ENCODE measurements around the gene POLN.

The POLN gene

DNA sequence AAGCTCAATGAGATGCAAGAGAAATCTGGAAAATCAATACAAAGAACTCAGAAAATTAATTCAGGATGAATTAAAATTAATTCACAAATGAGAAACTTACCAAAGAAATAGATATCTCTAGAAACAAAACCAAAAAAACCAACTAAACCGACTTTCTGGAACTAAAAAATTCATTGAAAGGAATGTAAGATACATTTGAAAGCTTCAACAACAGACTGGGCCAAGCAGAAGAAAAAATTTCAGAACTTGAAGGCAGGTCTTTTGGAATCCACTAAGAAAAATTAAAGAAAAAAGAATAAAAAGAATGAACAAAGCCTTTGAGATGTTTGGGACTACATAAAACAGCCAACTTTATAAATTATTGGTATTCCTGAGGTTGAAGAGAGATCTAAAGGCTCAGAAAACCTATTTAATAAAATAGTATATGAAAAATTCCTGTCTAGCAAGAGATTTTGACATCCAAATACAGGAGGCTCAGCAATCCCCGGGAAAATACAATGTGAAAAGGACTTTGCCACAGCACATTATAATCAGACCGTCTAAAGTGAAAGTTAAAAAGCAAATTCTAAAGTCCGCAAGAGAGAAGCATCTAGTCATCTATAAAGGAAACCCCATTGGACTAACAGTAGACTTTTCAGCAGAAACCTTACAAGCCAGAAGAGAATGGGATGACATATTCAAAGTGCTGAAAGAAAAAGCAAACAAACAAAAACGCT is 138.6 kb downstream of the POLN start:
- no peak for DNase-seq

DNA sequence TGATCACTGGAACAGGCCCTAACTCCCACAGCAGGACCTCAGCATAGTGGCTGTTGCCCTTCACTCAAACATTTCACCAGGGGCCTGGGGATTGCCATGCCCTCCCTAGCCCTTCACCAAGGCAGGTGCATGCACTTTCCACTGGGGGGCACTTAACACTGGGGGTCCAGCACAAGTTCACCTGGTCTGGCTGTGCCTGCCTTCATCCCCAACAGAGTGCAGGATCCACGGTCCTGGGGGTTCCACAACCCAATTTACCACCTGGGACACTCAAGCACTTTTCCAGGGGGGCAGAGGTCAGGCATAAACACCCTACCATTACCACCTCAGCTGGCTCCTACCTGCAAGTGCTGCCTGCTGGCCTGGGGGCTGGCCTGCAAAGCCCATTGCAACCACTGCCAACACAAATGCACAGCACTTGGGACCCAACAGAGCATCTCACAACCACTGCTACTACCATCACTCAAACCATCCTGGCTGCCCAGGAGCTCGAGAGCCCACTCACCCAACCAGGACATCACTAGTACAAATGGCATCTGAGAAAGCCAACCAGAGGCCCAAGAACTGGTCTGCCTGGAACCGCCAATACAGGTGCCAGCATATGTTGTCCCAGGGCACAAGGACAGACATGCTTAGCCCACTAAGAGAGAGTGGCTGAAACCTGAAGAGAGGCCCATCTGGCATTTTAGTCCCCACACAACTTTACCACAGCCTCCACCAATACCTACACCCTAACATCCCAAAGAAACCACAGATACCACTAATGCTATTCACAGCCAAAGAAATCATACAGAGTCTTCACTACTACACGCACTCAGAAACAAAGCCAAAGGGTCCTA is 139.7 kb downstream of the POLN start:
- DNase-seq, result no peak

DNA sequence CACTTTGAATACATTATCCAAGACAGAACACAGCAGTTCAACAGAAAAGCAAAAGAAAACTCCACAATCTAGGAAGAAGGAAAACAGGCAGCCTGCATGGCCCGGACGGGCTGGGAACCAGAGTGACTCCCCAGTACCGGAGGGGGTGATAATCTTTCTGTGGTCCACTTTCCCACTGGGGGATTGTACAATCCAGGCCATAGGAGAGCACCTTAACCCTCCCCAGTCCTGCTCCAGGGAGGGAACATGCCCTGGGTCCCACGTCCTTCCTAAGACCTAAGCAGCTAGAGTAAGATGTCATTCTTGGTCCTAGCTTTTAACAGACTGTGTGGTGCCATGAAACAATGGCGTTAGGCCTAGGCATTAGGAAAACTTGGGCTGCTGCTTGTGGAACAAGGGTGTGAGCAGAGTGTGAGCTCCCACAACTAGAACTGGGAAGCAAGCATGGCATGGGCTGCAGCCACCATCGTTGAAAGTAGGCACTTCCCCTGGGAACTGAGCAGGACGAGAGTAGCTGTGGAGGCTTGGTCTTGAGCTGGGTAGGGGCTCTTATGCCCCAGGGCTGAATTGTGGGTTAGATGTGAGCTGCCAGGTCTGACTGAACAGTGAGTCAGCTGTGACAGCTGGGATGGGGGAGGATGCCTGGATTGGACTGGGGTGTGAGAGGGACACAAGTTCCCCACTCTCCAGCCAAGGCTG is 140.4 kb downstream of the POLN start:
- no peak for DNase-seq

DNA sequence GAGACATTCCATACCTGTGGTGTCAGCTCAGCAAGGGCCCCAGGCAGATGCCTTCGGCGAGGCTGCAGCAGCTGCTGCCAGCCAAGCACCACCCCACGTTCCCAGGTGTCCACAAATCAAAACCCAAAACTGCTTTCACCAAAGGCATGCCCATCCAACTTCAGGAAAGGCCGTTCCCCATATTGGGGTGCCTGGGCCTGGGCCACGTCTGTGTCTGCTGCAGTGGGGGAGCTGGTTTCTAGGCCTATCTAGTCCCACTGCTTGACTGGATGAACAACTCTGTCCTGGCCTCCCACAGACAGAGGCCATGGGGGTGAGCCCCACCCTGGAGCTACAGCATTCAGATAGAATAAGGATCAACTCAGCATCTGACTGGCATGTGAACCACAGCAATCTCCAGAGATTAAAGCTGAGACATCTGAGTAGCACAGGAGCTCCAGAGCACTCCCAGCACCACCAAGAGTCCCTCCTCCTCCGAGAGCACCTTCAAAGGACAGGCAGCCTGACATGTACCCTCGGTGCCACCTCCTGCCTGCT is 145.8 kb downstream of the POLN start:
- no peak for DNase-seq

DNA sequence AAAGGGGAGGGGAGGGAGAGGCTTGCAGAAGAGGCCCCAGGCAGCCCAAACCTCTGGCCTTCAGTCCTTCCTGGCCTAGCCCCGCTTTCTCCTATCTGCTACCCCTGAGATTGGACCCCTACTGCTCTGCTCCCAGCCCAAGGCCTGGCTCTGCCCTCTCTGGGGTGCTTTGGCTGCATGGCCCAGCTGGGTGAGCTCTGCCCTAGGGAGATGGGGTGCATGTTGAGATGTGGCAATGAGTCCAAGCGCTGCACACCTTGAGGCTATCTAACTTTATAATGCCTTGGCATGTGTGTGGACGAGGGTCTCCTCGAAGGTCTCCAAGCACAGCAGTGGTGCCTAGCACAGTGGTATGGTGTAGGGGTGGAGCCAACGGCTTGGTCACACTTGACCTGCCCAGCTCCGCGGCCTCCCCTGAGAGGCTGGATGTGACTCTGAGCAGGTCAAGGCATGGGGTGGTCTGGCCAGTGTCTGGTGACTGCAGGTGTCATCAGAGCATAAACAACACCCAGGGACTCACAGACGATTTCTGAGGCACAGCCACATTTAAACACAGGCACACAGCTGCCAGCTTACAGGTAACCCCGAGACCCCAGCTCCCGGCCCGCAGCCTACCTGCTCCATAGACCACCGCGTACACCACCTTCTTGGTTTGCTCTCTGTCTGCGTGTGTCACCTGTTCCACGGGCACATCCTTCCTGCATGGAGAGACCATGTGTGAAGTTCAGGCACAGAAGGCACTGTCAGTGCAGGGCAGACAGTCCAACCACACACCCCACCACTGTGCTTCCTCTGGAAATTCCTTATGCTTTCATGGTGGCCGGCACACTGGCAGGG is 146.5 kb downstream of the POLN start:
- DNase-seq, result no peak

DNA sequence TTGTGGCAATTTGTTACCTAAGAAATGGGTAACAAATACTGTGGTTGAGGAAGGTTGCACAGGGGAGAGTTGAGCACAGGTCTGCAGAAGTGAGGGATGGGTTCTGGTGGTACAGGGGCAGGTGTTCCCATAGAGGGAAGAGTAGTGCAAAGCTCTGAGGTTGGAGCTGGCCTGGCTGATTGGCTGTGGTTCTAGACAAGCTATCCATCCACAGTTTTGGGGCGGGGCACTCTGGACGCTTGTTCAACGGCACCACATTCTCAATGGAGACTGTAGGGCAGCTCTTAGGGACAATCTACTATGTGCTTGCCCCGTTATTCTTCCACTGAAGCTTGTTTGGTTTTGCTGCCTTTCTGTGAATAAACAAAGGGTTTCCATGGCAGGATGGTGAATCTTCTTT is 147.4 kb downstream of the POLN start:
- DNase-seq, result no peak

DNA sequence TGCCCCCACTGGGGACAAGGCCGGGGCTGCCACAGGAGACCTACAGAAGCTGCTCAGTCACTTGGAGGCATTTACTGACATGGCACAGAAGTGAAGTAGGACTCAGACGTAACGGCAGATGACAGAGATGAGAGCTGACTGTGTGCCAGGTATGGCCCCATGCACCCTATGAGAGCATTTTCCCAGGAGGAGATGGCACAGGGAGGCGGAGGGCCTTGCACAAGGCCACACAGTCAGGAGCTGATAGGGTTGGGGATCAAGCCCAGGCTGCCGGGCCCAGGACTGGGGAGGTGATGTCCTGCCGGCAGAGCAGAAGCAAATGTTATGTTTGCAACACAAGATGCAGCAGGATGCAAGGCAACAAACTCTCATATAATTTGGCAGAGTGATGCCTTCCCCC is 148.7 kb downstream of the POLN start:
- no peak for DNase-seq

DNA sequence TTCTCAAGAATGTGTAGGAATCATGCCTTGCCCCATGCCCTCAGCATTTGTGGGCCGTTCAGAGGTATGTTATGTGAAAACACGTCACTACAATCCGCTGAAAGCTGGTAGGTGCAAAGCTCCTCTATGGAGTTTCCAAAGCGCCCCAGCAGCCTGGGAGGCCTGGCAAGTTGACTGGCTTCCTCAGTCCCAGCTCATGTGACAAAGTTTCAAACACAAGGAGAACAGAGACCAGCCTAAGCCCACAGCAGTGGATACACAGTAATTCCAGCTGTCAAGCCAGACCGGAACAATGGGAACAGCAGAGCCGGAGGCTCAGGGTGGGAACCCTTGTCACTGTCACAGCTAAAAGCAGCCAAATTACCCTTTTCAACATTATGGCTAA is 149.3 kb downstream of the POLN start:
- DNase-seq, result no peak

DNA sequence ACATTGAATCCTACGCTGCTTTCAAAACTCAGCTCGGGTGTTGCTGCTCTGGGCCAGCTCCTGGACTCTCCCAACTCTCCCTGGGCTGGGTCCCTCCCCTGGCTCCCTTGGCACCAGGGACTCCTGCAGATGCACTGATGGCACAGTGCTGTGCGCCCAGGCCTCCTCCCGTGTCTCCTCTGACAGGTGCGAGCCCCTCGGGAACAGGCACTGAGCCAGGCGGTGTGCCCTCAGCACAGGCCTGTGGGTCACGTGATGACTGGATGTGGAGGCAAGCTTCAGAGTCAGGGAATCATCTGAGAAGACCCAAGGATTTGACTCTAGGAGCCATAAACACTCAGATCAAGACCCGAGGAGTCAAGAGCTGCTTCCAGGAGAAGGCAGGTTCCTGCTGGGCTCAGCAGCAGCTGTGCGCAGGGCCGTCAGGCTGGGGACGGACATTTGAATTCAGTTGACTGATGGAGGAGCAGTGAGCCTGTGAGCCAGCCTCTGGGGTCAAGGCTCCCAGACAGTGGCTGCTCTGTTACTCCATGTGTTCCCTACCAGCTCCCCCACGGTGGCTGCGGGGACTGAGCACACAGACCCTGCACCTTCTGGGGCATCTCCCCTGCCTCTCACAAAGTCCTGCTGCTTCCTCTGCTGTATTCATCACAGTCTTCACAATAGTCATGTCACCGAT is 149.8 kb downstream of the POLN start:
- no peak for DNase-seq

DNA sequence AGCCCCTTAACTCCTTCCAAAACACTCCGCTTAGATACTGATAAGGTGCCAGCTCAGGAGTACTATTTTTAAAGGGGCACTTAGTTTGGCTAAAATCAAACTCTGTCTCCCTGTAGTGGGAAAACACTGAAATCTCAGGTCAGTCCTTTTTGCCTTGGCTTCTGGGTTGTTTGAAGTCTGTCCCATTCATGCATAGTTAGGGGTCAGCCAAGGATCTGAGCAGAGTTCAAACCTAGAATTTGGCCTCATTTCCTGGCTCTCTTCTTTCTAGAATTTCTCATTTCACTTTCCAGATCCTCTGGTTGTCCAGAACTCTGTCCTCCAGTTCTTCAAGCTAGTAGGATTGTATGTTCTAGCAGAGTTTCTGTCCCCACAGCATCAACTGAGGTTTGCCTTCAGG is 151.3 kb downstream of the POLN start:
- no peak for DNase-seq

DNA sequence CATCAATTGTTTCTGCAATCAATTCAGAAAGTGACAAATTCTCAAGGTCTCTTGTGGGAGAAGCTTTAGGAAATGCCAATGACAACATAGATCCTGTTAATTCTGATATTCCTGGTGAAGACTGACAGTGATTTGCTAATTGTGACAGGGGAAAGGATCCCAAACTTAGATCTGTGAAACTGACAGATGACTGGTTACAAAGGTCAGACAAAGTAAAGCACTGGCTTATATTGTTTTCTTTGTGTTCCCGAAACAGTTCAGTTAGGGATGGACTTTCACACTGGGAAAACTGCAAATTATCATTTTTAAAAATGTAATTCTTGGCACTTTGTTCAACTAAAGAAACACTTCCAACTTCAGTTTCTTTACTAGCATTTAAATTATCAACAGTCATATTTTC is 152.7 kb downstream of the POLN start:
- DNase-seq, result no peak

DNA sequence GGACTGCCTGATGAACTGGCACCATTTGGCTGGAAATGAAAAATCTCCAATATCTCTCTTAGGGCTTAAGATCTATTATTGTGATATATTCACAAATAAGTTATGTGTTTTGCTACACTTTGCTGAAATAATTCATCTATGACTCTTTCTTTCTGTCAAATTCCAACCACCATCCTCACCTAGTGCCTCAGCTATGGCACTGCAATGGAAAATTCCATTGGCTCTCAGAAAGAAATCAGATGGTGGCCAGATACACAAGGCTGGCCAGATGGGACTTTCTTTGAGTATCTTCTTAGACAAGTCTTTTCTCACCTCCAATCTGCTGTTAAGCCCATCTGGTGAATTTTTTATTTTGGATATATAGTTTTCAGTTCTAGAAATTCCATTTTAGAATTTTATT is 154.8 kb downstream of the POLN start:
- no peak for DNase-seq

DNA sequence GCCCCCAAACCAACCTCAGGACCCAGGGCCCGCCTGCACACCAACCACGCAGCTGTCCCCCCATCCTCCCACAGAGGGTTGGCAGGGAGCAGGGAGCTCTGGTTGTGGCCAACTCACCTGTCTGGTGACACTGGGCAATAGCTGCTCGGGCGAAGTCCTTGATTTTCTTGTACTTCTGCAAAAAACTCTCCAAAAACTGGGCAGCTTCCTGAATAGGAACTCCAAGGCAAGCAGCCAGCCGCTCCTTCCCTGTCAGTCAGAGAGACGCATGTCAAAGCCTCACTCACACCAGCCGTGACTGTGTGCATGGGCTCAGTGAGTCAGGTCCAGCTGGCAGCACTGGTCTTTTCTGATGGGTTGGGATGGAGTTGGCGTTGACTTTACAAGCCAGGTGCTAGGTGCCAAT is 156.4 kb downstream of the POLN start:
- DNase-seq, result no peak

DNA sequence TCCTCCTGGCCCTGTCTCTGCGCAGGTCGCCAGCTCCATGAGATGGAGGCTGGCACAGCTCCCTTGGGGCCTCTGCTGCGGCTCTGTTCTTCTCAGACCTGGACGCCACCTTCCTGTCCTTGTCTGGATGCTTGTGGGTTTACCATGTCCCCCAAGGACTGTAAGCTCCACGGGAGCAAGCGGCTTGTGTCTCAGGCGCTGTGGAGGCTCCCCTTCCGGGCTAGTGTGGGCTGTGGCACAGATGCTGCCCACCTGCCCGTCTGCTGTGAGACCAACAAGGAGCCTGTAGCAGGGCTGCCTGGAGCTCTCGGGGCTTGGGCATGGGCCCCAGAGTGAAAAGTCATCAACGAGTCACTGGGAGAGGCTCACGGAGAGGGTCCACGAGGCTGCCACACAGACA is 157.6 kb downstream of the POLN start:
- DNase-seq, result no peak

DNA sequence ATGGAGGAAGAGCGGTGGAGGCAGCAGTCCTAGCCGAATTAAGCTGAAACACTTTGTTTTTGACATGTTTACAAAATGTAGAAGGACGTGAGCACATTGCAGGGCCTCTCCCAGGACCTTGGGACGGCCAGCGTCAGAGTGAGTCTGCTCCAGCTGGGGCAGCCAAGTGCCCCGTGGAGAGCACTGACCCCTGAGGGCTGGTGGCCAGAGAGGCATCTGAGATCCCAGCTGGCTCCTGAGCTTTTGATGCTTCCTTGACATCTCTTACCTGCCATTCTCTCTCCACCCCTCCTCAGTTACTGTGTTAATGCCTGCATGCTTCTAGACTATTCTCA is 158.1 kb downstream of the POLN start:
- DNase-seq, result no peak

DNA sequence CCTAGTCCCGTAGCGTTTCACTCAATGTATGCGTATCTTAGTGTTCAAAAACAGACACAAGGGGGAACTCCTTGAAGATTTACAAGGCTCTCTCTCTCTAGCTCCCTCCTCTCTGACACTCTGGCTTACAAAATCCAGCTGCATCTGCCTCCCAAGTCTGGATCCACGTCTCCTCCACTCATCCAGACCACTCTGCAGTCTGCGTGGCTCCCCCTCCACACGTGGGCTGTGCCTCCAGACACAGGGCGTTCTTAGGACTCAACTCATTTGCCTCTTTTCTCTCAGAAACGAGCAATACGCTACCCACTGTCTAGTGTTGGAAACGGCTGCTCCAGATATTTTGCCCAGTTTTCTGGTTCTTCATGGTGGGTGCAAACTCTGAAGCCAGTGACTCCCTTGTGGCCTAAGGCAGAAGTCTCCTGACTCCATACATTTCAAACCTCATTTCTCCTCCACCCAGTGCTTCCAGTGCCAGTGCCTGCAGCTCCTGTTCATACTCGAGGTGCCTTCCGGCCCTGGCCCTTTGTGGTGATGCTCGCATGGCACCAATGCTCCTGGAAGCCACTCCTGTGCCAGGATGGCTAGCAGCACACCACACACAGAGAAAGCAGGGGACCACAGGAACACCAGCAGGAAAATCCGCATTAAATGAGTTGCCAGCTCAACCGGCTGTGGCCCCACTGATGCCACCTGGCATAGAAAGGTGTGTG is 158.7 kb downstream of the POLN start:
- no peak for DNase-seq

DNA sequence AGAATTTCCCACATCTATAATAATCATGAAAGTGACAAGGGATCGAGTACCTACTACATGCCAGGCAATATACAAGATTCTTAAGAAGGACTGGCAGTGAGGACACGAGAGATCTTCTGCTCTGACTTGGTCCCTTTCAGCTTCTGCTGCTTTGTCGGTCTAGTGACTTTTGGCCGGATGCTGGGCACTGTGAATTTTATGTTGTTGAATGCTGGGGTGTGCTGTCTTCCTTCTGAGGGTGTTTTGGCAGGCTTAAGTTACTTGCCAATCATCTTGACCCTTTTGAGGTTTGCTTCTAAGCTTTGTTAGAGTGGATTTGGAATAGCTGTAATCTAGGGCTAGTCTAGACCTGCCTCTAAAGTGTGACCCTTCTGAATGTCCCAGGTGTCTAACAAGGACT is 159.3 kb downstream of the POLN start:
- no peak for DNase-seq

DNA sequence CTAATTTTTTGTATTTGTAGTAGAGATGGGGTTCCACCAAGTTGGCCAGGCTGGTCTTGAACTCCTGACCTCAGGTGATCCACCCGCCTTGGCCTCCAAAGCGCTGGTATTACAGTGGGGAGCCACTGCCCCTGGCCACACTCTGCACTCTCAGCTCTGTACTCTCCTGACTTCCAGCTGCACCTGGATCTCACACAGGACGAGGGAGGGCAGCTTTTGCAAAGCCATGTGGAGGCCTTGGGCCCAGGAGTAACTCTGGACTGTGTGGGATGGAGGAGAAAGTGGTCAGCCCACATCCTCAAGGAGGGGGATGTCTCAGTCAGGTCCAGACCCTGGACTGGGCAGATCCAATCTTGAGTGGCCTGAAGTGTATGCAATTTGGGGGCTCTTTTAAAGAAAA is 159.8 kb downstream of the POLN start:
- no peak for DNase-seq

DNA sequence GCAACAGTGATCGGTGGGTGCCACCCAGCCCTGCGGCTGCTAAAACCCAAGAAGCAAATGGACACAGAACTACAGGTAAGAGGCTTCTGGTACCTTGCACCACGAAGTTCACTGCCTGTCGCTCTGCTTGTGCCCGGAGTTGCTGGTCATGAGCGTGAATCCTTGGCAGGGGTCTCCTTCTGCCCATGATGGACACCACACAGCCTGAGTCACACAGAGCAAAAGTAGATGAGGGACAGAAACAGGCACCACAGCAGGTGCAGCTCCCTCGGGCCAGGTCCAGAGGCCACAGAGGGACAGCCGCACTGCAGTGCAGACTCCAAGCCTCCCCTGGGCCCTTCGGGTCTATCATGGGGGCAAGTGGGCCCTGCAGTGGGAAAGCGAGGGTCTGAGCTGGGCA is 160.4 kb downstream of the POLN start:
- DNase-seq, result no peak

DNA sequence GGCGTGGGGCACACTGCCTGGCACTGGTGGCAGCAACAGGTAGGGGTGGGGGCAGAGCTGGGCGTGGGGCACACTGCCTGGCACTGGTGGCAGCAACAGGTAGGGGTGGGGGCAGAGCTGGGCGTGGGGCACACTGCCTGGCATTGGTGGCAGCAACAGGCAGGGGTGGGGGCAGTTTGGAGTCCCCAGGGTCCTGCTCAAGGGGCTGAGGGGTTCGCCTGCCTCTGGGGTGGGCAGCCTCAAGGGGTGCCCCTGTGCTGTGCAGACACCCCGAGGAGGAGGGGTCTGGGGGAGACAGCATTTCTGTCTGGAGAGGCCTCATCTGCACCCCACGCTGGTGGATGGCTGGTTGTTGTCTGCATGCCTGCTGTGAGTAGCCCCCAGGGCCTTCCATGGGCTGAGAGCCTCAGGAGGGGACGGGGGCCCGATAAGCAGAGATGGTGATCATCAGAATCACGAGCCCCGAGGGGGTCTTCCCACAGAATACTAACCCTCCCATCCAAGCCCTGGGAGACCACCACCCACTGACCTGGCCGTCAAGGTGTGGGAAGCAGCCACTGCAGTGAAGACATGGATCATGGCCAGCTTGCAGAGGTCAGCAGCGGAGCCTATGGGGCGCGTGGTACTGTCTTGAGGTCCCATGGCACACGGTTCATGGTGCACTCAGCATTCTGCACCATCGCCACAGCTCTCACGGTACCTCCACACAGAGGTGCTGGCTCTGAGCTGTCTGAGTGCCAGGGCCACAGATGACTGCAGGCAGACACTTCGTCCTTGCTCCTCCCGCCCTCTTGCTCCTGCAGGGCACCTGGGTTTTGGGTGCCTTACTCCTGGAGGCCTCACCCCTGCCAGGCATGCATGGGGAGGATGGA is 161.3 kb downstream of the POLN start:
- no peak for DNase-seq

DNA sequence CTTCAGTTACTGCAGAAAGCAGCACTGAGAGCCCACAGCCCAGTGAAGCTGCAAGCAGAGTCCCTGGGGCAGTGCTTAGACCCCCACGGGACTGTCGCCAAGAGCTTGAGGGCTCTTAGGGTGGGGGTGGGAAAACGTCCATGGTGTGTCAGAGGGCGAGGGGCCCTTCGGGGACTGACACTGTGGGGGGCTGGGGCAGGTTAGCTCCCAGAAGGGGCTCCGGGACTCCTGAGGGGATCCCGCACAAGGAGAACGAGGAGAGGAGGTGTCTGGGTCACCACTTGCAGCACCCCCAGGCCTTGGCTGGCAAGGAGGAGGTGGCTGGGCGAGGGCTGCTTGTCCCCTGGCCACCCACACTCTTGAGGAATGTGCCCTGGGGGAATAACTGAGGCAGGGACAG is 162.0 kb downstream of the POLN start:
- no peak for DNase-seq
